Peyer's patch (tissue), 4 donors: ENCODE data around the gene ITGA5. TPM values are rescaled to one million over a fixed set of nuclear protein-coding genes. Genes with fewer than 3 reads are reported as not detected.

Source experiments
- DNase-seq, 3 donors: peaks; one replicate each; pipeline ENCODE4 v3.0.0-alpha.2; 2017 to 2019
- H3K27ac ChIP-seq, 4 donors: fragments of 200-600 bp; sonication (generic); one replicate each; pipeline ENCODE4 v1.5.1; 2016 to 2019
- H3K27me3 ChIP-seq, 2 donors: fragments of 200-600 bp; sonication (generic); one replicate each; pipeline ENCODE4 v1.5.1; 2019
- H3K36me3 ChIP-seq, 3 donors: fragments of 200-600 bp; sonication (generic); one replicate each; pipeline ENCODE4 v1.5.1; 2016 to 2019
- H3K4me1 ChIP-seq, 4 donors: fragments of 200-600 bp; sonication (generic); one replicate each; pipeline ENCODE4 v1.5.1; 2016 to 2019
- H3K4me3 ChIP-seq, 4 donors: fragments of 200-600 bp; sonication (generic); 1 replicate in 3 of 4; 2 replicates in 1 of 4; pipeline ENCODE4 v1.5.1; 2016 to 2019; ENCODE audit warnings: mild to moderate bottlenecking in 1 of 4
- H3K9me3 ChIP-seq, 4 donors: fragments of 200-600 bp; sonication (generic); one replicate each; pipeline ENCODE4 v1.5.1; 2016 to 2019; ENCODE audit warnings: mild to moderate bottlenecking in 1 of 4
- CTCF ChIP-seq, 6 experiments: fragments of 450-650 bp in 4 of 6; fragments of 200-600 bp in 2 of 6; sonication (generic) in 1 of 6; IDR thresholded peaks; one replicate each; pipeline ENCODE4 v1.5.1; 2017 to 2019; ENCODE audit warnings: antibody characterized with exemption in 6 of 6, mild to moderate bottlenecking in 3 of 6, moderate library complexity in 1 of 6
- POLR2A ChIP-seq, 2 donors: fragments of 450-650 bp; IDR thresholded peaks; one replicate each; pipeline ENCODE4 v1.5.1; 2017; ENCODE audit warnings: antibody characterized with exemption in 2 of 2, mild to moderate bottlenecking in 2 of 2, moderate library complexity in 2 of 2
- total RNA-seq, 4 donors: library from RNA; depleted of rRNA; stranded (reverse); fragments of >200 nt; gene quantifications; one replicate each; pipeline ENCODE4 v1.1.0, GENCODE V29; 2016

The ITGA5 gene
- total RNA-seq, 4 donors from 2014 or later: 21.0 to 78.4 (median 44.5) TPM

- TF ChIP-seq POLR2A (IDR thresholded peaks at IDR 0.05) (no peak), CTCF (IDR thresholded peaks at IDR 0.05) (peak in 2 of 6 experiments; percentile 10 to 15)
- peak; percentile 66 to 91 (median 83) for DNase-seq
- Histone ChIP-seq H3K9me3 (no peaks in the 10 kb centered on the region), H3K27ac (peak overlapping the region in 1 of 4 donors; percentile 67), H3K27me3 (no peaks in the 10 kb centered on the region), H3K4me3 (peak overlapping the region; percentile 43 to 55 (median 48)), H3K36me3 (peaks cover 0 to 17% (median 0%) of the 10 kb centered on the region in 3 donors), H3K4me1 (peaks cover 0 to 25% (median 1%) of the 10 kb centered on the region in 4 donors)
These were observed 28.2 kb downstream of the ITGA5 start for GRCh38 chr12:54390668-54391551.

GRCh38 chr12:54390176-54390667 is 28.8 kb downstream of the ITGA5 start:
- Histone ChIP-seq H3K36me3 (peaks cover 0 to 11% (median 0%) of the 10 kb centered on the region in 3 donors), H3K27ac (peak overlapping the region in 1 of 4 donors; percentile 67), H3K27me3 (no peaks in the 10 kb centered on the region), H3K4me3 (peak overlapping the region in 3 of 4 donors; percentile 43 to 55 (median 45)), H3K4me1 (peaks cover 0 to 32% (median 4%) of the 10 kb centered on the region in 4 donors), H3K9me3 (no peaks in the 10 kb centered on the region)
- TF ChIP-seq POLR2A (IDR thresholded peaks at IDR 0.05) (no peak), CTCF (IDR thresholded peaks at IDR 0.05) (no peak)
- no peak for DNase-seq

GRCh38 chr12:54389607-54390175 is 29.4 kb downstream of the ITGA5 start:
- DNase-seq: no peak
- Histone ChIP-seq H3K4me1 (peaks cover 0 to 32% (median 6%) of the 10 kb centered on the region in 4 donors), H3K36me3 (peaks cover 0 to 5% (median 0%) of the 10 kb centered on the region in 3 donors), H3K27ac (no peak overlapping the region), H3K4me3 (no peak overlapping the region), H3K27me3 (no peaks in the 10 kb centered on the region), H3K9me3 (no peaks in the 10 kb centered on the region)
- TF ChIP-seq POLR2A (IDR thresholded peaks at IDR 0.05) (no peak), CTCF (IDR thresholded peaks at IDR 0.05) (no peak)

GRCh38 chr12:54389134-54389508 is 29.9 kb downstream of the ITGA5 start:
- Histone ChIP-seq H3K9me3 (no peaks in the 10 kb centered on the region), H3K27ac (no peak overlapping the region), H3K4me3 (no peak overlapping the region)

More at GRCh38 chr12:54389134-54389508, 29.9 kb downstream of the ITGA5 start:
- Histone ChIP-seq H3K36me3 (no peaks in the 10 kb centered on the region), H3K4me1 (peaks cover 0 to 32% (median 9%) of the 10 kb centered on the region in 4 donors), H3K27me3 (no peaks in the 10 kb centered on the region)
- no peak for TF ChIP-seq POLR2A (IDR thresholded peaks at IDR 0.05)
- no peak for TF ChIP-seq CTCF (IDR thresholded peaks at IDR 0.05)
- no peak for DNase-seq
